CD4-positive, alpha-beta T cell treated with Interferon alpha-2 for 1 hour (primary cell): Measurements from ENCODE around the gene TSR2.
A peak's percentile ranks its signal among the peaks of the same experiment; 100 is the strongest.

Experiments used
- DNase-seq, 2 donors: peaks; one replicate each; pipeline ENCODE4 v3.0.0-alpha.2; 2020 to 2022

Gene TSR2, protein sequence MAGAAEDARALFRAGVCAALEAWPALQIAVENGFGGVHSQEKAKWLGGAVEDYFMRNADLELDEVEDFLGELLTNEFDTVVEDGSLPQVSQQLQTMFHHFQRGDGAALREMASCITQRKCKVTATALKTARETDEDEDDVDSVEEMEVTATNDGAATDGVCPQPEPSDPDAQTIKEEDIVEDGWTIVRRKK

DNA sequence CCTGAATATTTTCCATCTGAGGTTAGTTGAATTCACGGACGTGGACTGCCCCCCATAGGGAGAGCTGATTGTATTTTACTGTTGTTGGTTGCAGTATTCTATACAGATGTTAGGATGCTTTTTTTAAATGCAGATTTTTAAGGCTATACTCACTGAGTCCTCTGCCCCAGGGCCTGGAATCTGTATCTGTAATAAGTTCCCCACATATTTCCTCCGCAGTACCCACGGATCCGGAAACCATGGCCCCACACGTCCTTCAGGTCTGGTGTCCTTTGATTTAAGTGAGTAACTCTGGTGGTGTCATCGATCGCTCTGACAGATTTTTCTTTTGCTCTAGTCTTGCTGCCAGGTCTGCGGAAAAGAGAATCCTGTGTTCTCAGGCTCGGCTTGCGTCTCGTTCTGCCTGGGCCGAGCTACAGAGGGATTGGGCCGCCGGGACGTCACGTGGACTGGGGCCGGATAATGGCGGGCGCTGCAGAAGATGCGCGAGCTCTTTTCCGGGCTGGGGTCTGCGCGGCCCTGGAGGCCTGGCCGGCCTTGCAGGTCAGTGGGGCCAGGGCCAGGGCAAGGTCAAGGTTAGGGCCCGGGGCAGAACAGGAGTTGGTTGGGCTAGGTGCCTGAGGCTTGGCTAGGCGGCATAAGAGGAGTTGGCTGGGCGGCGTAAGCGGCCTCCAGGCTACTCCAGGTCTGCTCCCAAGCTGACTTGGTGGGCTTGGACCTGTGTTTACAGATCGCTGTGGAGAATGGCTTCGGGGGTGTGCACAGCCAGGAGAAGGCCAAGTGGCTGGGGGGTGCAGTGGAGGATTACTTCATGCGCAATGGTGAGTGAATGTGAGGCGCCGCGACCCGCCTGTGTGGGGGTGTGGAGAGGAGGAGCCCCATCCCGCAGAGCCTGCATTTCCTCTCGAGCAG, at the start of gene TSR2:
TSS of gene TSR2 (plus strand) at position 445 of the 912 bp plus-strand sequence. CDS start at position 463, 18 bp downstream.
- peak; percentile 74 to 85 for DNase-seq

DNA sequence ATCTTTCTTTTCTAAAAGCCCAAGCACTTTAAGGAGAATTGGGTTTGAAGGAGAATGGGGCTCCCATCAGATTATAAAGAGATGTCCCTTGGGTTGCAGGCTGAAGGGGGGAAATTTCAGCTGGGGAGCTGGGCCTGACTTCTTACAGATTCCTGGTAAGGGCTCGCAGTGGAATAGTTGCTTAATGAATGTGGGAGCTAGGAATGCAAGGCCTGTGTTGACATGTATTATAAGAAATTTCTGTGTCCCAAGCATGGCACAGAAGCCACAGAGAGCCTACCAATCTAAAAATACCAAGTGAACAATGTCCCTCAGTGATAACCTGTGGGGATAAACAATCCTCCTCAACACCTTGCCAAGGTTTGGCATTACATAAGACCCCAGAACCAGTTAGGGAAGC, 43.1 kb upstream of the TSR2 start:
- no peak for DNase-seq

DNA sequence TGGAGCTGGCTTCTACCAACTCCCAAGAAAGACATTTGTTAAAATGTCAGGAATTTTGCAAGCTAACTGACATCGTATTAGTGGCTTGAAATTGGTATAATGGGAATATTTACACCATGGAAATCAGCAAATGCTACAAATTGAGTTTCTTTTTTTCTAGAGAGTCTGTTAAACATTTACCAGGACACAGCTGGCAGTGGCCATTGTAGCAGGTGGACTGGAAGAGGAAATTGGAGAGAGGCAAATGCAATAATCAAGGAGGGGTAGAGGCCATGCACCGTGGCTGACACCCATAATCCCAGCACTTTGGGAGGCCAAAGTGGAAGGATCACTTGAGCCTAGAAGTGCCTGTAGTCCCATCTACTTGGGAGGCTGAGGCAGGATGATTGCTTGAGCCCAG, 32.9 kb upstream of the TSR2 start:
- DNase-seq = no peak

DNA sequence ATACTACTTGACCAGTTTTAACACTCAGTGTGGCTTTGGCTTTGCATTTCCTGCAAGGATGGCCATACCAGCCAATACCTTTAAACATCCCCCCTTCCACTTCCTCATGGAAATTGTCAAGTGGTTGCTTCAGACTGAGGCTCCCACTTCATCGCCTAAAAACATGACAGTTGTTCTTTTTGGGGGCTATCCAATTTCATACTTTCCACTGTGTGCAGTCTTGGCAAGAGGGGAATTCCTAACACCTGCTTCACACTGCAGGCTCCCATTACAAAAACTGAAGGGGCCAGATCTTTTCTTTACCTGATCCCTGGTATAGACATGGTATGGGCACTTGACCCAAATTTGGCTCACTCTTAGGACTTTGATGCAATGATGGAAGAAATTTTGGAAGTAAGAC, 28.5 kb upstream of the TSR2 start:
- no peak for DNase-seq

DNA sequence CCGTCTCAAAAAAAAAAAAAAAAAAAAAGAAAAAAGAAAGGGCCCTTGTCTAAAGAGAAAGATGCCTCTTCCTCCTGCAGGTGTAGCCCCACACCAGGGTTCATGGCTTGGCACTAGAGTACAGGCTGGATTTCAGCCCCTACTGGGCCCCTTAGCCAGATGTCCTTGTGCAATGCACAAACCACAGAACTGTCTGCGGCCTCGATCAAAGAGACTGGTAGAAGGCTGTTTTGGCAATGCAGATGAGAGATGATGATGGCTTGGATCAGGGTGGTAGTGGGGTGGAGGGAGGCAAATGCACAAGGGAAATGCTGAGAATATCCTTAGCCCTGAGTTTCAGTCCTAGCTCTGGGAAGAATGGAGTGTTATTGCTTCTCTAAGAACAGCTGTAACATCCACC, 26.5 kb upstream of the TSR2 start:
- DNase-seq = no peak

DNA sequence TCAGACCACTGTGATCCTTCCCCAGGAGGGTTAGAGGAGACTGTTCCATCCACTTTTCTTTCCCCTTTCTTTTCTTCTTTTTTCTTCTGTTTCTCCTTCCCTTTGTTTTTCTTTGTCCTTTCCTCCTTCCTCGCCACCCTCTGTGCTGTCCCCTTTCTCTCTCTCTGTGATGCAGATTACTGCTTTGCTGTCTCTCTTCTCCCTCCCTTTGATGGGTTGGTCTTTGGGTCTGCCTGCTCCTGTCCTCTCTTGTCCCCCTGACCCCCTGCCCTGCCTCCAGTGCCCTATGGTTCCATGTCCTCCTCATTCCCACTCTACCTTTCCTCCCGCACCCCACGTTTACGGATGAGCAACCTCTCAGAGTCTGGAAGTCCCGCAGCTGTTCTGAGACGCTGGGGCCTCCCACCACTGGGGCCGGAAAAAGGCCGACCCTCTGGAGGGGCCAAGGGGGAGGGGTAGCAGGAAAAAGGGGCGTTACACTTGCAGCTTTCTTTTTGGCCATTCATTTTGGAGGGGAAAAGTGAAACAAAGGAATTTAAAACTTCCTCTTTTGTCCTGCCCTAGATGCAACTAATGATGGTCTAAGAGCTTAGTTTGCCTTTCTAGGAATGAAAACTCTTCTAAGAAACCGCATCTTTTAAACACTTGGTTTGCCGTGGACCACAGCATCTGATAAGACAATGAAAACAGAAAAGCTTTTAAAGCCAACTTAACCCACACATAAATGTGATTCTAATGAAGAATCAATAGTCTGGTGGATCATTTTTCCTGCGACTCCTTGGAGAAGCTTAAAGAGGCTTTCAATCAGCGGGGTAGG, 24.5 kb upstream of the TSR2 start:
- DNase-seq = no peak

DNA sequence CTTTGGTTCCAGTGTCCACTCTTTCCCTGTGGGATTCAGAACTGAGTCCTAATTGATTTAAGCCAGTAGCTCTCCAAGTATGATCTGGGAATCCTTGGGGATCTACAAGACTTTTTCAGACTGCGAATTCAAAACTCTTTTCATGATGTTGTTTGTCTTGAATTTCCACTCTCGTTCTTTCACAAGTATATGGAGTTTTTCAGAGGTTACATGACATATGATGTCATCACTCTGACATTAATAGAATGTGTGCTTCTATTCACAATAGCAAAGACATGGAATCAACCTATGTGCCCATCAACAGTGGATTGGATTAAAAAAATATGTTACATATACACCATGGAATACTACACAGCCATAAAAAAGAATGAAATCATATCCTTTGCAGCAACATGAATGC, 23.2 kb upstream of the TSR2 start:
- DNase-seq = no peak

DNA sequence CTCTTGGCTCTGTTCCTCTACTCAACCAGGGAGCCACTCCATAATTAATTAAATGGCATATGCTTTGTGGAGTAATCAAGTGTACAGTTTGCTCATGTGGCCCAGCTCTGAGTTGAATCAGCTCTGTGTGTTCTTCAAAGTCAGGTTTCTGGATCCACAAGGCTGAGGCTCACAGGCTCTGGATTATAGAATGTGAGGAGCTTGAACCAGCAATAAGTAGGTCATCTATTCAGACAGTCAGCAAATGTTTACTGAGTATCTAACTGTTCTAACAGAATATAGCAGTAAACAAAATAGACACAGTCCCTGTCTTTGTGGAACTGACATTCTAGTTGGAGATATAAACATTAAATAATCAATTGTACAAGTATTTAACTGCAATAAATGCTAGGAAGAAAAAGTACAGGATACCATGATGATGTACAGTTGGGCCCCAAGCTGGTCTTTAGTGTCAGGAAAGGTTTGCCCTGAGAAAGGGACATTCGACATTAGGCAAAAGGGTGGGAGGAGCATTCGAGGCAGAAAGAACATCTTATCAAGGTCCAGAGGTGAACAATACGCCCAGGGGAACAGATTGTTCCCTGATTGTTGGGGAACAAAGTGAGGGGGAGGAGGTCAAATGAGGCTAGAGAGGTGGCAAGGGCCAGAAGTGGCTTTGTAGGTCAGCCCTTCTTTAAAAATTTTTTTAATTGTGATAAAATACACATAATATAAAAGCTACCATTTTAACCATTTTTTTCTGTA, 20.5 kb upstream of the TSR2 start:
- no peak for DNase-seq

DNA sequence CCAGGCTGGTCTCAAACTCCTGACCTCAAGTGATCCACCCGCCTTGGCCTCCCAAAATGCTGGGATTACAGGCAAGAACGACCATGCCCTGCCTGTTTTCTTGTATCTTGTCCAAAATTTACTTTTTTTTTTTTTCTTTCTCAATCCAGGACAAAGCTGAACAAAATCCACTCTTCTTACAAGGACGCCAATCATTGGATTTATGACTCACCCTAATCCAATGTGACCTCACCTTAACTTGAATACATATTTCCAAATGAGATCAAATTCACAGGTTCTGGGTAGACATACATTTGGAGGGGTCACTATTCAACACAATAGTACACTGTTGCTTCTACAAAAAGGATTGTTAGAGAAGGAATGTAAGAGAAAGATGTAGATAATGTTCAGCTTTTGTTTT, 18.0 kb upstream of the TSR2 start:
- no peak for DNase-seq

DNA sequence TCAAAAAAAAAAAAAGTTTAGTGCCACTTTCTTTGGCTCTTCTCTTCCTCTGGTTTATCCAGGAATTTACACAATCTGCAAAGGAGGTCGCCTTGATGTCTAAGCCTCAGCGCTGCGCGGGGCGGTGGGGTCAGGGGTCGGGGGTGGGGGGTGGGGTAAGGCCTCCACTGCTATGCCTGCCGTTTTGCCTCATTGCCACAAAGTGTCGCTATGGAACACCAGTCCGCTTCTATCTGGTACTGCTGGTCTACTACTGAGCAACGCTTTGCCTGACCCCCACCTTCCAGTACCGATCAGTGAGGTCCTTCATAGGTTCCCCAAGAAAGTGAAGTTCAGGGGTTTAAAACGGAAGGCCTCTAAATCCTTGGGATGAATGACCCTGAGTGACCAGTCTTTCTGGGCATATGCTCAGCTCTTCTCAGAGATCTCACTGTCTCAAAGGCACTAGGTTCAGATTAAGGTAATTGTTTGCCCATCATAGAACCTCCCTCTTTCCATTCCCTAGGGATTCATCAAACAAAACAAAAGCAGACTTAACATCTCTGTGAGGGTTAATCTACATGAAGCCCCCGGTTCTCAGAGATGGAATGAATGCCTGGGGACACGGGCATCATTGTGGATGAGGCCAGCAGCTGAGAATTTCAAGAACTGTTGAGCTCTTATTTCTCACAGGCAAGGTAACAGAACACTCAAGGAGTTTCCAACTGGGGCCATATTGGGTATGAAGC, 16.9 kb upstream of the TSR2 start:
- no peak for DNase-seq

DNA sequence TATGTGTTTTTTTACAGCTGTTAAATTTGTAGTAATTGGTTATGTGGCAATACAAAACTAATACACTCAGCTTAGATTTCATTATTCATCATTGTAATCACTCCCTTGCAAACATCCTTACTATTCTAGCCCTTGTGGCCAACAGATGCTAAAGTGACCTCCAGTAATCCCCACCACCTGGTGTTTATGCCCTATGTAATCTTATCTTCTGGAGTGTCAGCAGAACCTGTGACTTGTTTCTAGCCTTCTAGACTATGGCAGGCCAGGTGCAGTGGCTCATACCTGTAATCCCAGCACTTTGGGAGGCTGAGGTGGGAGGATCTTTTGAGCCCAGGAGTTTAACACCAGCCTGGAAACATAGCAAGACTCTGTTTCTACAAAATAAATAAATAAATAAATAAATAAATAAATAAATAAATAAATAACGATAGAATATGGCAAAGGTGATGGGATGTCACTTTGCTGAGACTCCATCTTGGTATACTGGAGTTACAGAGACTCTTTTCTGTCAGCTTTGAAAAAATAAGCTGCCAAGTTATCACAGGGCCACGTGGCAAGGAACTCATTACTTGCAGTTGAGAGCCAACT, 12.3 kb upstream of the TSR2 start:
- DNase-seq = no peak

DNA sequence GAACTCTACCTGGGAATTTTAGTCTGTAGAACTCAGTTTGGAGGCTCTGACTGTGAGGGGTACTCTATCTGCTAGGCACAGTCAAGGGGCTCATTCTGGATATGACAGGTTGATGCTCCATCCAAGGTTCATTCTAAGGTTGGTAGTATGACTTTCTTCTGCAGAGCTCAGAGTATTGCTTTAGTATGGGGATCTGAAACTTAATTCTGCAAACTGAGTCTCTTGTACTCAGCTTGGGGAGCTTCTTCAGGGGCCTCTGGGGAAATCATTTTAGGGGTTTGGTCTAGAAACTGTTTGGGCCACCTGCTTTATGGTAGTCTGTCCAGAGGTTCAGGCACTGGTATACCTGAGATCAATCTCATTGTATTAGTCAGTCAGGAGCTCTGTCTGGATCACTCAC, 9.7 kb upstream of the TSR2 start:
- DNase-seq = no peak

DNA sequence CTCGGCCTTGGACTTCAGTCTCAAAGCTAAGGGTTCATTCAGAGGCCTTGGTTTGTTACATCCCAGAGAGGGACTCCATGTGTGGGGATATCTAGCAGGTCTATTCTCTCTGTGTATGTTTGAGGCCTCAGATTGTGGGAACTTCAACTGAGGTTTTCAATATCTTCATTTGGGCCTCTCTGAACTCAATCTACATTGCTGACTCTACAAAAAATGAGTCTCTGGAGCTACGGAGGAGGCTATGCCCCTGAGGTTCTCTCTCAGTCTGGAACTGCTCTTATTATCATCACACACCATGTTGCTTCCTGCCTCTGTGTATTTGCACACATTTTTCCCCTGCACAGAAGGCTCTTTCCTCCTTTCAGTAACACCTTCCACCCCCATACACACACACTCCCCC, 5.1 kb upstream of the TSR2 start:
- no peak for DNase-seq

DNA sequence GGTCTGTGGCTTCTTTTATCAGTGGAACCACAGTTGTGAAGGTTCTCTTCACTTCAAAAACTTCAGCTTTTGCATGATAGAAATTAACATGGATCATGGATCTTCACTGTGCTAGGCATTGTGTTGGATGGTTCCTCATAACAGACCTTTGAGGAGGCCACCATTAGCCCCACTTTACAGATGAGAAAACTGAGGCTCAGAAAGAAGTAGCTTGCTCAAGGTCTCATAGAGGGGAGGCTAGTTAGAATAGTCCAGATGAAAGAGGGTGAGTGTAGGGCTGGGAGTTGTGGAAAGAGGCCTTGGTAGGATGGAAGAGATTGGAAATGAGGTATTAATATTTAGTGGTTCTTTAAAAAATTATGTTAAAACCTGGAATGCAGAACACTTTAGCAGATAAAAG, 2.6 kb downstream of the TSR2 start:
- DNase-seq = no peak

DNA sequence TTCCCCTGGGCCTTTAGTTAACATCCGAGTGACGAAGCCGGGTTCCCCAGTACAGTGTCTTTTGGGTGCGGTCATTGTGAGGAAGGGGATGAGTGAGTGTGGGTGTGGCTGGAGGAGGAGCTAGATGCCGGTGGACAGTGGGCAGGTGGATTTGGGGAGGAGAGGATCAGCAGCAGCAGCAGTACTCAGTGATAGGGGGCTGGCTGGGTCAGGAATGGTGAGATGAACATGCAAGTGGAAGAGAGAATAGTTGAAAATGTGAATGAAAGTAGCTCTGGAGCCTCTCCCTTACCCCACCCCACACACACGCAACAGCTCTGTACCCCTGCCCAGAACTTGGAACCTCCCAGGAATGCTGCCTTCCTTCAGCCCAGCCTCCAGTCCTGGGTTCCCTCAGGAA, 4.5 kb downstream of the TSR2 start:
- no peak for DNase-seq

DNA sequence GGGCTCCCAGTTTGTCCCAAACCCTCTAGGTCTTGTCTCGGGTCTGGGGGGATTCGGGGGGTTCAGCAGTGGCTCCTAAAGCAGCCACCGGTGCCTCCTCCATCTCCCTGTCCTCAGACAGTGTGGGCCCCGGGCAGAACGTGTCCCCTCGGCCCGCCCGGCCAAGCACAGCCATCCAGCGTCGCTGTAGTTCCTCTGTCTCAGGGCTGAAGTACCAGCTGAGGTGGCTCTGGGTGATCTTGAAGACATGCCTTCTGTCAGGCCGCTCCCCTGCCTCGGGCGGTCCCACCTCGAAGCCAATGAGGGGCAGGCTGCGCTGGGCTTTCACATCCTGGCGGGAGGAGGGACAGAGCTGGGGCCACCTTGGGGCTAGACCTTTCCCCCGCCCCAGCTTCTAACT, 5.9 kb downstream of the TSR2 start:
- DNase-seq = no peak

DNA sequence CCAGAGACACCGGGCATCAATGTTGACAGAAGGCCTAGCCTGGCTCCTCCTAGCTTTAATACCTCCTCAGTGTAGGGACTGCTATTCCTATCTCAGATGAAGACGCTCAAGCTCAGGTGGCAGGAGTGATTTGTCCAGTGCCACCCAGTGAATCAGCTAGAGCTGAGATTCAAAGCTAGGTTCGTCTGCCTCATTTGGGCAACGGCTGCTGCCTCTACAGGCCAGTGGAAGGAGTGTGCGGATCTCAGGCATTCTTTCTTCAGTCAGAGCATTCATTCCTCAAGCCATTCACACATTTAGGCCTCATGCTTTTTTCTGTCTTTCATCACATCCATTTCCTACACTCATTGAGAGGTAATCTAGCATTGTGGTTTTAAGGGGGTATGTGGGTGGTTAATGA, 7.3 kb downstream of the TSR2 start:
- no peak for DNase-seq

DNA sequence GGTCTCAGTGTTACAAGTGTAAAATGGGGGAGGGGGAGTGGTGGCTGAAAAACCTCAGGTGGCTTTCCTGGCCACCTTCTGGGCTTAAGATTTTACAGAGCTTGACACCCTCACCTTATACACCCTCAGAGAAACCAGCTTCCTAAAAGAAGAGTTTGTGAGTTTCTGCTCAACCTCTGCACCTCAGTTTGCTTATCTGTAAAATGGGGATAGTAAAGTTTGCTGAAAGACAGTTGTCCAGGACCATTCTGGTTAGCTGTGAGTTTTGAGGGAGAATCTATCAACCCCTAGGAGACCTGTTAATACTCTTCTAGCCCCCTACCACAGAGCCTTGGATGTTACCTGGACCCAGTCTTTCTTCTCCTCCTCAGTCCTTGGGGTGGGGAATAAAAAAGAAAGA, 9.7 kb downstream of the TSR2 start:
- DNase-seq = no peak

DNA sequence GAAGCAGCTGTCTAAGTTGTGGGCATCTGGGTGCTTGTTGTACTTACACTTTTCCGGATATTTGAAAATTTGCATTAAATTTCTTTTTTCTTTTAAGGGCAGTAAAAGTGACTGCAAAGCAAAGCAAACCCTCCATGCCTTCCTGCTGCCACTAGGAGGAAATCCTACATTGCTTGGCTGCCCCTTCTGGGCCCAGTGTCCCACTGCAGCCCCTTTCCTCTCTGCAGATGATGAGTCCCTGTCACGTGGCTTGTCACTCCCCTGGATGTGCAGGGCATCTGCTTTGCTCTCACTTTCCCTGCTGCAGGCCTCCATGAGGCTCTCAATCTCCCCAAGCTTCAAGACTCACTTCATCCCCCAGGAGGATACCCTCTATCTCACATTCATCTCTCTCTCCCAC, 12.7 kb downstream of the TSR2 start:
- DNase-seq = no peak

DNA sequence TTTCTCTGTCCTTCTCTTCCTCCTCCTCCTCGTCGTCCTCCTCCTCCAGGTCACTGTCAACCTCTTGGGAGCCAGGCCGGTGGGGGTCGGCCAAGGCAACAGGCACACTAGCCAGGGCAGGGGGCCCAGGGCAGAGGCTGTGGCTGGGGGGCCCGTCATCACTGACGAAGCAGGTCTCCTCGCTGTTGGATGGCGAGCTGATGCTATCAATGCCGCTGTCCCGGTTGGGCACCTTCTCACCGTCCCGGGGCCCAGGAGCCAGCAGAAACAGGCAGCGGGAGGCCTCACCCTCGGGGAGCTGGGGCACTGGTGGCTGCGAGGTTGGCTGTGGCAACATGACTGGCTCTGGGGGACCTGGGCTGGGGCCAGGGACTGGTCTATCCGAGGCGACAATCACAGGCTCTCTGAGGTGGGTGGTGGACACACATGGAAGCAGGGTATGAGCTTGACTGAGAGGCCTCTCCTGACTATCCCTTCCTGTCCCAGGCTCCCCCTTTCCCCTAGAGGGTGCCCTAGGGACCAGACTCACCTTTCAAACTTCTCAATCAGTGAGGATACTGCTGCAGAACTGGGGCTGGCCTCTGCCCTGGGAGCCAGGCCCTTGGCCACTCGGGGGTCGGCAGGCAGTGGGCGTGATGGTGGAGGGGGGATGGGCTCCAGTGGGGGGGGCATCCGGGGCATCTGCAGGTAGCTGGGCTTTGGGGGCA, 30.0 kb downstream of the TSR2 start:
- DNase-seq = no peak
